Caco-2 (cell line): Measurements from ENCODE around the gene GUK1. TPM values are rescaled to one million over a fixed set of nuclear protein-coding genes. Genes with fewer than 3 reads are reported as not detected.

Experiments used
- BruUV-seq: library from RNA; stranded (reverse); fragments of 400-500 nt; replicated peaks from 2 replicates; lab custom pipeline; 2021; lab: Mats Ljungman, UMichigan
- CTCF ChIA-PET: fragments of 300-600 bp; sonication (Branson Sonifier 250); formaldehyde crosslinking; loops from one replicate; lab custom pipeline; 2022; ENCODE audit warnings: antibody characterized with exemption; lab: Charles Lee
- POLR2A ChIA-PET: fragments of 300-600 bp; sonication (Branson Sonifier 250); formaldehyde crosslinking; loops from one replicate; lab custom pipeline; 2022; ENCODE audit warnings: antibody characterized with exemption; lab: Charles Lee
- DNase-seq, 2 experiments: peaks; one replicate each; pipeline versions ENCODE4 v3.0.0 to v3.0.0-alpha.2; 2020 to 2022
- H3K27me3 ChIP-seq: replicated peaks from 2 replicates; pipeline ENCODE4 v1.6.0; 2011; ENCODE audit warnings: low read length; ENCODE audit not compliant: control insufficient read depth, insufficient read depth
- H3K36me3 ChIP-seq: 2 replicates; pipeline ENCODE4 v1.5.1; 2011; ENCODE audit warnings: low read length; ENCODE audit not compliant: control insufficient read depth, insufficient read depth
- H3K4me1 ChIP-seq: fragments of 250-450 bp; sonication (Bioruptor Pico); 2 replicates; pipeline ENCODE4 v1.5.1; 2020; ENCODE audit warnings: mild to moderate bottlenecking
- H3K4me3 ChIP-seq: 2 replicates; pipeline ENCODE4 v1.5.1; 2011; ENCODE audit warnings: low read depth, mild to moderate bottlenecking, control low read depth, low read length
- H3K9me3 ChIP-seq: fragments of 250-450 bp; sonication (Bioruptor Pico); 2 replicates; pipeline ENCODE4 v1.5.1; 2020; ENCODE audit warnings: mild to moderate bottlenecking, moderate library complexity
- H3K27ac Mint-ChIP-seq: one replicate; pipeline ENCODE4 v1.8.0; 2022; ENCODE audit warnings: mixed read lengths; ENCODE audit not compliant: unreplicated experiment
- H3K27me3 Mint-ChIP-seq: one replicate; pipeline ENCODE4 v1.8.0; 2022; ENCODE audit warnings: mixed read lengths; ENCODE audit not compliant: insufficient read depth, unreplicated experiment
- H3K36me3 Mint-ChIP-seq: one replicate; pipeline ENCODE4 v1.8.0; 2022; ENCODE audit warnings: mild to moderate bottlenecking, mixed read lengths; ENCODE audit not compliant: insufficient read depth, unreplicated experiment
- H3K4me1 Mint-ChIP-seq: one replicate; pipeline ENCODE4 v1.8.0; 2022; ENCODE audit warnings: low read depth, mixed read lengths; ENCODE audit not compliant: unreplicated experiment
- H3K4me3 Mint-ChIP-seq: one replicate; pipeline ENCODE4 v1.8.0; 2022; ENCODE audit warnings: mild to moderate bottlenecking, moderate library complexity, mixed read lengths; ENCODE audit not compliant: unreplicated experiment
- H3K9me3 Mint-ChIP-seq: one replicate; pipeline ENCODE4 v1.8.0; 2022; ENCODE audit warnings: mixed read lengths; ENCODE audit not compliant: unreplicated experiment
- CTCF ChIP-seq, 2 experiments: fragments of 200-600 bp in 1 of 2; IDR thresholded peaks; 1 replicate in 1 of 2; 2 replicates in 1 of 2; pipeline versions ENCODE4 v1.5.1 to v1.8.0; 2011 to 2022; ENCODE audit warnings: antibody characterized with exemption in 1 of 2, control low read depth in 1 of 2, inconsistent platforms in 1 of 2, low read depth in 1 of 2, low read length in 1 of 2, mild to moderate bottlenecking in 1 of 2, moderate library complexity in 1 of 2; ENCODE audit not compliant: insufficient read depth in 1 of 2, severe bottlenecking in 1 of 2, unreplicated experiment in 1 of 2
- intact Hi-C: fragments of 100-400 bp; cut with micrococcal nuclease; formaldehyde crosslinking; loops from one replicate; pipeline ENCODE4 v1.10.0; 2022; ENCODE audit not compliant: unreplicated experiment
- total RNA-seq: library from RNA; stranded (reverse); gene quantifications from 2 replicates; pipeline ENCODE4 v1.2.3, GENCODE V29; 2022

The GUK1 gene
- total RNA-seq, 1 experiment from 2014 or later: 73.6 TPM

- intact Hi-C loops: no loop called here
- ChIA-PET CTCF (no interaction called here), POLR2A (no interaction called here)
- BruUV-seq: no TSS peak
- Mint-ChIP-seq H3K4me1 (no peaks in the 10 kb centered on the region), H3K4me3 (no peak overlapping the region), H3K9me3 (peaks cover 10% of the 10 kb centered on the region), H3K27ac (no peak overlapping the region), H3K27me3 (no peaks in the 10 kb centered on the region), H3K36me3 (peaks cover 6% of the 10 kb centered on the region)
- no peak for TF ChIP-seq CTCF (IDR thresholded peaks at IDR 0.05; ENCODE audit: insufficient read depth in 1 of 2, low read depth in 1 of 2, low read length in 1 of 2, severe bottlenecking in 1 of 2, unreplicated experiment in 1 of 2)
- DNase-seq: no peak
- peaks cover 12% of the 10 kb centered on the region for H3K9me3 ChIP-seq
- no peak overlapping the region for H3K4me3 ChIP-seq
- H3K27me3 ChIP-seq: no peaks in the 10 kb centered on the region
- no peaks in the 10 kb centered on the region for H3K36me3 ChIP-seq
- no peaks in the 10 kb centered on the region for H3K4me1 ChIP-seq
Observed at GRCh38 chr1:228117335-228117734, 22.7 kb upstream of the GUK1 start.

GRCh38 chr1:228118040-228118439, 22.0 kb upstream of the GUK1 start:
- CTCF ChIA-PET: interaction anchor here (1.7 kb wide), 1 partner anchor 13 kb away, joined by 6 read pairs; no protein-coding TSS in a partner anchor
- H3K4me1 Mint-ChIP-seq: no peaks in the 10 kb centered on the region
- no peak overlapping the region for H3K4me3 Mint-ChIP-seq
- BruUV-seq: no TSS peak
- H3K27me3 Mint-ChIP-seq: no peaks in the 10 kb centered on the region
- POLR2A ChIA-PET: no interaction called here
- Histone ChIP-seq H3K36me3 (no peaks in the 10 kb centered on the region), H3K9me3 (peaks cover 12% of the 10 kb centered on the region), H3K4me1 (no peaks in the 10 kb centered on the region), H3K27me3 (no peaks in the 10 kb centered on the region), H3K4me3 (no peak overlapping the region)
- TF ChIP-seq CTCF (IDR thresholded peaks at IDR 0.05; ENCODE audit: insufficient read depth in 1 of 2, low read depth in 1 of 2, low read length in 1 of 2, severe bottlenecking in 1 of 2, unreplicated experiment in 1 of 2): no peak
- no peak overlapping the region for H3K27ac Mint-ChIP-seq
- intact Hi-C loops: no loop called here
- H3K9me3 Mint-ChIP-seq: peaks cover 10% of the 10 kb centered on the region
- peaks cover 6% of the 10 kb centered on the region for H3K36me3 Mint-ChIP-seq
- DNase-seq: no peak

GRCh38 chr1:228120351-228120750, 19.7 kb upstream of the GUK1 start:
- Mint-ChIP-seq H3K27ac (no peak overlapping the region), H3K27me3 (no peaks in the 10 kb centered on the region), H3K4me1 (no peaks in the 10 kb centered on the region), H3K9me3 (peaks cover 10% of the 10 kb centered on the region), H3K4me3 (no peak overlapping the region), H3K36me3 (peaks cover 6% of the 10 kb centered on the region)
- H3K9me3 ChIP-seq: peaks cover 12% of the 10 kb centered on the region
- H3K27me3 ChIP-seq: no peaks in the 10 kb centered on the region
- DNase-seq: no peak
- H3K4me1 ChIP-seq: peaks cover 7% of the 10 kb centered on the region; the same call in 1 of the 2 replicates
- no peak for TF ChIP-seq CTCF (IDR thresholded peaks at IDR 0.05; ENCODE audit: insufficient read depth in 1 of 2, low read depth in 1 of 2, low read length in 1 of 2, severe bottlenecking in 1 of 2, unreplicated experiment in 1 of 2)
- no peak overlapping the region for H3K4me3 ChIP-seq
- POLR2A ChIA-PET: no interaction called here
- no TSS peak for BruUV-seq
- H3K36me3 ChIP-seq: no peaks in the 10 kb centered on the region
- intact Hi-C loops: no loop called here
- CTCF ChIA-PET: no interaction called here
